SIG-M5 treated with dmso at 0.1 percent for 504 hours (cell line): ENCODE data around the gene IFT43.
A peak's percentile ranks its signal among the peaks of the same experiment; 100 is the strongest.
"Not testable (repeated sequence)": the region's sequence is repeated elsewhere in the genome, so short reads cannot be mapped to it uniquely, and the experiment has no call there.

Experiments
- DNase-seq: peaks from one replicate; lab custom pipeline; 2025; ENCODE audit not compliant: unreplicated experiment; lab: John Stamatoyannopoulos, UW

IFT43 gene

DNA sequence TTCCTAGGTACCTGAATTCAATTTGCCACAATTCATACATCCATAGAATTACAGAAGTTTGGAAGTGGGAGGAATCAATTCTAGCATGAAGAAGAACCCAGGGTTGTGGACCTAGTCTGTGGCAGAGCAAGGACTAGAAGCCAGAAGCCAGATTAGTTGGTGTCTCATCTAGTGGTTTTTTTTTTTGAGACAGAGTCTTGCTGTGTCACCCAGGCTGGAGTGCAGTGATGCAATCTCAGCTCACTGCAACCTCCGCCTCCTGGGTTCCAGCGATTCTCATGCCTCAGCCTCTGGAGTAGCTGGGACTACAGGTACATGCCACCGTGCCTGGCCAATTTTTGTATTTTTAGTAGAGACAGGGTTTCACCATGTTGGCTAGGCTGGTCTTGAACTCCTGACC lies 24.1 kb downstream of the IFT43 start:
- not testable (repeated sequence) for DNase-seq

DNA sequence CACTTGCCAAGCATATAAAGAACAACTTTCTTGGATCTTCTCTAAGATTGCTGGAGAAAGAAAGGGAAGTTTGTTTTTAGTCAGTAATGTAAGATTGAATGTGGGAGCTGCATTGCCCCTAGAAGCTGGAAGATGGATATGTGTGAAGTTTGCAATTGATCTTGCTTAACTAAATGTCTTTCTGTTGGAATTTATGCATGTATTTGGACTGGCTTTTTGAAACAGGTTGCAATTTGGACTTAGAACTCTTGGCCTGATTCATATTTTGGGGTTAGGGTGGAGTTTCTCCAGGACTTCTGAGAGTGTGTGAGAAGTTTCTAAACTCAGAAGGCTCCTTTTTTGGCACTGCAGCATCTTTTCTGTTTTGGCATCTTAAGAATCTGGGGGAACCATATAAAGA lies 26.4 kb downstream of the IFT43 start:
- no peak for DNase-seq

DNA sequence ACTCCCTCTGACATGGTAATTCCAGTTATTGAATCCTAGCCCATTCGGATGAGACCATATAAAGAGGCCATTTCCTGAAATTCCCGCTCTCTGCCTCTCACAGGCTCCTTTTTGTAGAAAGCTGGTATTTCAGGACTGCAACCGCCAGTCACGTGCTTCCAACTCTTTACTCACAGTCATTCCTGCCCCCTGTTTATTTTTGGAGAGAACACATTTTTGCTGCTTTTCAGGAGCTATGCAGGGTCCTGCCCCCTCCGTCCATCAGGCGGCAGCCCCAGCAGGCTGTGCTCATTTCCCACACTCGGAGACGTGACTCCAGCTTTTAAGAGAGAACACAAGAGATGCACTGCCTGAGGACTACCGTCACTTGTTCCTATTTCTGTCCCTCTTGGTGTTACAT lies 26.8 kb downstream of the IFT43 start:
- DNase-seq, result no peak

DNA sequence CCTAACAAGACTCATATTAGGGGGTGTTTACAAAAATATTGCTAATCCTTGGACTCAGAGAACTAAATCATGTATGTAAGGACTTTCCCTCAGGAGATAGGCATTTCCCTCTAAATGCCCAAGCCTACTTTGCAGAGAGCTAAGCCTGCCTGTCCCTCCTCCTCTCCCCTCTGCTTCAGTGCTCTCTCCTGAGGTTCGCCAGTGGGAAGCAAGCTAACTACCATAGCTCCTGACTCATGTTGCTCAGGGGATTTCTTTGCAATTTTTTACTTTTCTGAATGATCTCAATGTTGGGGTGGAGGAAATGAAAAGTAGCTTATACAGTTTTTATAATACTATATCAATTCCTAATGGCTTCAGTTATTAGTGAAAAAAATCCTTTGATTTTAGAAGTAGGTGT lies 29.6 kb downstream of the IFT43 start:
- DNase-seq, result no peak

DNA sequence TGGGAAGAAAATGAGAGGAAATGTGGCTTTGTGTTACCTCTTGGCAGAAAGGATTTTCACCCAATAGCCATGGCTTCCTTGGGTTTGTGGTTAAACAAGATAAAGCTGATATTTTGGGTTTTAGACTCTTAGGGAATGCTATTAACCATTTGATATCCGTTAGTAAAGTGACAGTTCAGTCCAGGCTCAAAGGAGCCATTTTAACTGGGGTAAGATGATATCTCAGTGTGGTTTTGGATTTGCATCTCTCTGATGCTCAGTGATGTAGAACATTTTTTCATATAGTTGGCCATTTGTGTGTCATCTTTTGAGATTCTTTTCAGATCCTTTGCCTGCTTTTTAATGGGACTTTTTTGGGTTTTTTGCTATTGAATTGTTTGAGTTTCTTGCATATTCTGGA lies 30.1 kb downstream of the IFT43 start:
- no peak for DNase-seq

DNA sequence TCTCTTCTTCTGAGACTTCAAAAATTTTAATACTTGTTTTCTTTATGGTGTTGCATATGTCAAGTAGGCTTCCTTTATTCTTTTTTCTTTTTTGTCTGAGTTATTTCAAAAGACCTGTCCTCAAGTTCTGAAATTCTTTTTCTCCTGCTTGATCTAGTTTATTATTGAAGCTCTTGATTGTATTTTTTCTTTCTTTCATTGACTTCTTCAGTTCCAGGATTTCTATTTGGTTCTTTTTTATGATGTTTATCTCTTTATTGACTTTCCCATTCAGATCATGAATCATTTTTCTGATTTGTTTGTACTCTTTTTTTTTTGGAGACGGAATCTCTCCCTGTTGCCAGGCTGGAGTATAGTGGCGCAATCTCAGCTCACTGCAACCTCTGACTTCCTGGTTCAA lies 34.1 kb downstream of the IFT43 start:
- no peak for DNase-seq

DNA sequence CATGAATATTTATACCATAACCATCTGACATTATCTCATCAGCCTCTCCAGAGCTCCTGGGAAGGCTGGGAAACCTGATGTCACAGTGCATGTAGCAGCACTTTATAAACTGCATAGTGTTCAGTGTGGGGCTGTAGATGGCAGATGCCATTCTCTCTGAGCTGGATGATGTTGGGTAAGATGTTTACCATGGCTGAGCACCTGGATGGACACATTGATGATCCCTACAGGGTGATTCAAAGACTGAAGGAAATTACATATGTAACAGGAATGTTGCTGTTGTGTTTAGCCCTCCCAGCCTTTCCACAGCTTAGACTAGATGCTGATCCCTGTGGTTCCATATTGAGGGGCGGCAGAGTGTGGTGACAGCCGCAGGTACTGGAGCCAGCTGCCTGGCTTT lies 37.4 kb downstream of the IFT43 start:
- no peak for DNase-seq

DNA sequence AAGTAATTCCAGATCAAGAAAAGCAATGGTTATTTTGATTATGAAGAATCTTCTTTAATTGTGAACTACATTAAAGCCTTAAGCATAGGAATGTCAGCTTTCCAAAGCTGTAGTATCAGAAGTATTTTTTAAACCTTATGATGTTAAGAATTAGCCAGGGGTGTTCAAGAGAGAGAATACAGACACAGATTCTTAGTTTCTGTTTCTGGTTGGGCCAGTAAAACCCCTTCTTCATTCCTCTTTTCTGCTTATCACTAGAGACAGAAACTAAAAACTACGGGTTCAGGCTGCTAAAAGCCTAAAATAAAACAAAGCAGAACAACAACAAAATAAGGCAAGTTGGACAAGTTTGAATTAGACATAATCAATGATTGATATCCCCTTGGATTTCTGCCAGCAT lies 38.2 kb downstream of the IFT43 start:
- no peak for DNase-seq

DNA sequence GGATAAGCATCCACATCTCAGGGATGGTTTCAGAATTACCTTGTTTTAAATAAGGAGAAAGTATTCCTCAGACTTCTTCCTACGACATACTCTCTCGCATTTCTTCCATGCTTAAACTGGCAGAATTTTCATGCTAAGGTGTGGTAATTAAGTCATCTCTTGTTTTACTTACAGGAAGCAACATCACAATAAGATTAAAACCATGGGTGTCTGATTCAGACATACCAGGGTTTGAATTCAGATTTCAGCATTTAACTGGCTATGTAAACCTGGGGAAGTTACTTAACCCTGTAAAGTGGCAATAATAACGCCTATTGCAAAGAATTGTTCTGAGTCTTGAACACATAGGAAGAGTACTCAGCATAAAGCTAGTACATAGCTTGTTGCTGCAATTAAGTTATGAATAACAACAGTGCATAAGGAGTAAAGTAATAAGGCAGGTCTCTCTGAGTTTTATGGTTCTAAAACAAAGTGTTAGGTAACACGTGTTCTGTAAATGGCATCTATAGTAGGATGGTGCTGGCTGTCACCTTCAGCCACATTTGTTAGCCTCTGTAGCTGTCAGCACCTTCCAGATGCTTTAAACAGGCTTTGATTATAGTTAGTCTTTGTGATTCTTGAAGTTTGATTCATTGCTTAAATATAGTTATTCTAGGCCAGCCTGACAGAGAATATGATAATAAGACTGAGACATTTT lies 38.8 kb downstream of the IFT43 start:
- no peak for DNase-seq

DNA sequence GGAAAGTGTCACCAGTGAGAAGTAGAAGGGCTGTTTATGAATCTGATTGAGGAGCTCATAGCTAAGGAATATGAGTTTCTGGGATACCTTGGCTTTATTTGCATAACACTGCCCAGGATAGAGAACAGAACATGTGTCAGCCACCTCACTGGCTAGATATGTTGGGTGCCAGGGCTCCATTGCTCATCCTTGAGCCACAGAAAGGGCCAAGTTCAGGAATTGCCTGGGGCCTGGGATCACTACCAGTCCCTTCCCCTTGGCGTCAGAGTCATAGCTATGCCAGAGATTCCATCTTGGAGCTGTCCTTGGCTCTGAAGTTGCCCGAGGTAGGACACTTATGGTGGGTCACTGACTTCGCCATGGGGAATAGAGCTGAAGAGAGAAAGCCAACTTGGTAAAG lies 49.0 kb downstream of the IFT43 start:
- no peak for DNase-seq

DNA sequence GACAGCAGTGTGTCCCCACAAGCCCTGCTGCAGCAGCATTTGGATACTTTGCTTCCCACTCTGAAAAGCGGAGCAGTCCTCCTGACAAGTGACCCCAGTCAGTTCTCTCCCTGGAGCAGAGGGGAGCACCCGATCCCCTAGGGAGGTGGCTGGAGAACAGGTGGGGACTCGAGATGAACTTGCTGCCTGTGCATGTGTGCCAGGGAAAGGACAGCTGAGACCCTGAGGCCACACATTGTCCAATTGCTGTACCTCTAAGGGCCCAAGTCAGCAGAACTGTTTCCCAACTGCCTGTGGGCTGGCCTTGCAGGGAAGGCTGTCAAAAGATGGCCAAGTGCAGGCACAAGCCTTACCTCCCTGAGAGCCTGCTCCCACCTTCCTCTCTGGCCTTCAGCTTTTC lies 55.1 kb downstream of the IFT43 start:
- DNase-seq, result no peak

DNA sequence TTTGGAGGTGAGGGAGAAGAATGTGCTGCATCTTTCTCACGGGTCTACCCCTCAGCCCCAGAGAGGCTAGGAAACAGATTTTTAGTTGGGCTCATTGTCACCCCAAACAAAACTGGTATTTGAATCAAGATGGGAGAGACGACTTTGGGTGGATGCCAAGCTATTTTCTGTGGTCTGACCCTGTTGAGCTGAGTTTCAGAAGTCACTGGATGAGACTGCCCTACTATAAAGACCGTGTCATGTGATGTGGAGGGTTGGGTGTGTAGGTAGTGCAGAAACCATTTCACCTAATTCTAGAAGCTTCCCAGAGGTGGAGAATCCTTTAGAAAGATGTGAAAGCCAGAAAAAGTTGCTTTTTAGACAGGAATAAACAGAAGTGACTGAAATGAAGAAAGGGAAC lies 60.2 kb downstream of the IFT43 start:
- no peak for DNase-seq

DNA sequence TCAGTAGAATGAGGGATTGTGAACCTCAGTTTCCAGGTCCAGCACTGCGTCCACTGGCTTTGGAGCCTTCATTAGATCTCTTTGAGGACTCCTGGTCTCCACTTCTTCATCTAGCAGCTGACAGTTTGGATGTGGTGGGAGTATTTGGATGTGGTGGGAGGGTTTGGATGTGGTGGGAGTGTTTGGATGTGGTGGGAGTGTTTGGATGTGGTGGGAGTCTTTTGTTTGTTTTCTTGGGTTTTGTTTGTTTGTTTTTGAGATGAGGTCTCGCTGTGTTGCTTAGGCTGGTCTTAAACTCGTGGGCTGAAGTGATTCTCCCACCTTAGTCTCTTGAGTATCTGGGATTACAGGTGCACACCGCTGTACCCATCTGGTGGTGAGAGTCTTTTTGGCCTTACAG lies 64.7 kb downstream of the IFT43 start:
- no peak for DNase-seq

DNA sequence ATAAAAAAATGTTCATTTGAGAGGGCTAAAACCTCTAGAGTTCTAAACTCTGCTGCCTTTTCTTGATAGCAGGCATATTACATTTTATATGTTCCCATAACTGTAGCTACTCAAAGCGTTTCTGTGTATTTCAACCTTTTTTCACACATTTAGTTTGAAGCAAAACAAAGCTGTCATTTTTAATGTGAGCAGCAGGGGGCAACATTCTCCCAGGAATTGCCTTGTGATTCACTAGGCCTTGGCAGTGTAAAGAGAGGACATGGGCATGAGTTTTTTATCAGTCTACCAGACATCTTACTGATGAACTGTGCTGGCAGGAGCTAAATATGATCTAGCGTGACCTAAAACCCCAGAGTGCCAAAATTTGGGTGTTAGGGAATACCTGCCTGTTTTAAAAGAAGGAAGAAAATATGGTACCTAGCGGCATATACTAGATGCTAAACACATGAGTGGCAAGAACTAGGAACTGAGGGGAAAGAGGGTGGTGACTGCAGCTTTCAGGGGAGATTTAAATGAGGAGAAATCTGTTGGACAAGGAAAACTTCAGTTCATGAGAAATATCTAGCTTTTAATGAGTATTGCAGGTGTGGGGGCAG lies 65.3 kb downstream of the IFT43 start:
- peak; percentile 10 for DNase-seq

DNA sequence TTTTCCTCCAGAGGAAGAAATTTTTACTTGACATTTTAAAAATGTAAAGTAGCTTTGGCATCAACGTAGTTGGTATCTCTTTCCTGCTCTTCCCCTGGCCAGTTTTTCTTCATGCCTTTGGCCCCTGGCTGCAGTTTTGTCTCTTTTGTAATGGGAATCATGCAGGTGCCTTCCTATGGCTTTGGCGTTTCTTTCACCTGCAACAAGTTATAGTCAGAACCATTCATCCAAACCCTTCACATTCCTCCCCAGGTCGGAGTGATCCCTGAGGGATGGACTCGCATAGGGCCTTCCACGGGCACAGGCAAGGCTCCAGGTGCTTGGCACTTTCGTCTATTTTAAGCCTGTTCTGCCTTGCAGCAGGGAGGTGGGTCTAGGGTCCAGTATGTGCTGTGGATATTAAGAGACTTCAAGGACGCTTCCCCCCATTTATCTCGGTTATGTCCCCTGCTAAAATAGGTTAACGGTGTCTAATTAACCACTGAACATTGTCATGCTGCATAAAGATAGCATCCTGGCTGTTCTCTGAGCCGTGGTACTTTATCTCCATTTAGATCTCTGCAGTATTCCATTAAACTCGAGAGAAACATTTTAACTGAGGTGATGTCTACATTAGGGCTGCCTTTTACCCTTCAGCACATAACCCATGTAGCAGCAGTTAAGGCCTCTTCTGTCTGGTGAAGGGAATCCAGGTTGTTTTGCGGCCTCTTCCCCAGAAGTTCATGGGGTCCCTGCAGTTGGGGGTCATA lies 66.3 kb downstream of the IFT43 start:
- DNase-seq, result no peak

DNA sequence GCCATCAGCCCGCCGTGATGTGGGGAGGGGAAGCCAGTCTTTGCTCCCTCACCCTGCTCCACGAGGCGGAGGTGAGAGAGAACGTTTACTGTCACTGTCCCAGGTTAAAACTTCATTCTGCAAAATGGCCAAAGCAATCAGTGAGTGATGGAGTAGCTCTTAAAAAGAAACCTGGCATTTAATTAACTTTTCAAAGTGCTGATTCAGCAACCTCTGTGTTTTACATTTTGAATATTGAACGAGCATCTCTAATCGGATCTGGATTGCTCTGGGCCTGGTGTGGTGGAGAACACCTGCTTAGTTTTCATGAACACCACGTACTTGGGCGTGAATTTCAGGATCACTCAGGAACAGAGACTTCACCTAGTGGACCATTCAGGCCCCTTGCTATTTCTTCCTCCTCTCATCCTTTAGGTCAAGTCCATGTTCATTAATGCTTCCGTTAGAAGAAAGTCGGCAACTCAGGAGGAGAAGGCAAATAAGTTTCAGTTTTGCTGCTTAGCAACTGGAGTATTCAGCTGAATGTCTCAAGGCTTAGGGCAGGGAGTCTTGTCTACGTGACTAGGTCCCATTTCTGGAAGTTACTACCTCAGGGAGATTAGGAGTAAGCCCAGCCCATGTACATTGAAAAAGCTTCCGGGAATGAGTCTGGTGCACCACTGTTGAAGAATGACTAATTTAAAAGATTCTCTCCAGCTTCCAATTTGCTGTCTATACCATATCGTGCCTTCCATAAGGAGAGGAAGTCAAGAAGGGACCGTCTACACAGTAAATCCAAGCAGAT lies 68.2 kb downstream of the IFT43 start:
- no peak for DNase-seq

DNA sequence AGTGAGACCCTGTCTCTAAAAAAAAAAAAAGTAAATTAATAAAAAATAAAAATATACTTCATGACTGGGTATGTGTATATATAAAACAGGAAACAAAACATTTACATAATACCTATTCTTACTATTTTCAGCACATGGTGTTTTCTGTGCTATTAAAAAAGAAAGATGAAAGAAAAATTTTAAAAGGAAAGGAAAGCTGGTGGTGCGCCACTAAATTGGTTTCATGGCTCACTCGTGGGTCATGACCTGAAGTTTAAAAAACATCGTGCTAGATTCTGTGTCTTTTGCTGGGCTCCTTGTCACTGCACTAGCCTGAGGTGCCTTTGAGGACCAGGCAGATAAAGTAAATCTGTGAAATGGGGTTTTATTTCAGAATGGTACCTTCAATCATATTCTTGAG lies 69.8 kb downstream of the IFT43 start:
- DNase-seq, result no peak

DNA sequence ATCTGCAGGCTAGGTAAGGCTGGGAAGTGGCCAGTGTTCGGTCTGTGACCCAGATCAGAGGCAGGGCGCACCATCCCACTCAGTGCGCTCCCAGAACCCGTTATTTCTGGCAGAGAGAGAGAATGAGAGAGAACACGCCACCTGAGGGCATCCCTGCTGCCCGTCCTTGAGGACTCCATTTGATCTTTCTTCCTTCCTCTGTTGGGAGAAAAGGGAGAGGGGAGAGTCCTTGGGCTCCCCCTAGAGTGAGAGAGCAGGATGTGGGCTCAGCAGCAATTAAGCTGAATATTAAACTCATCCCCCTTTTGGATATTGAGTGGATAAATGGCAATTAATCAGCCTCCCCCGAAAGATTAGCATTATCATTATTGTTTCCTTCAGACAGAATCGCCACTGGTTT lies 70.6 kb downstream of the IFT43 start:
- DNase-seq, result peak; percentile 18

DNA sequence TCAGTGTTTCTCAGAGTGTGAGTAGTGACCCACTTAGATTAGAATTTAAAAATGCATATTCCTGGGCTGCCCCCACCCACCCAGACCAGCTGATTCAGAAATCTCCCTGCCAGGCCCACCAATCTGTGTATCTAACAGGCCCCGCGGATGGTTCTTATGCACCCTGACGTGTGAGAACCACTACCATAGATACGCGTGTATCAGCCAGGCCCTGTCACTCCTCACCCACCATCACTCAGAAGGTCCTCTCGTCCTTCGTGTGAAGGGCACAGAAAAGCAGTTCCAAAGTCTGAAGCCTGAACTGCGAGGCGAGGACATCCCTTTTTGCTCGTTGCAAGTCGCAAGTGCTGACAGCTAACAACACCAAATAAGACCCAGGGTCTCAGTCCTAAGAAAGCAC lies 72.4 kb downstream of the IFT43 start:
- DNase-seq, result no peak

DNA sequence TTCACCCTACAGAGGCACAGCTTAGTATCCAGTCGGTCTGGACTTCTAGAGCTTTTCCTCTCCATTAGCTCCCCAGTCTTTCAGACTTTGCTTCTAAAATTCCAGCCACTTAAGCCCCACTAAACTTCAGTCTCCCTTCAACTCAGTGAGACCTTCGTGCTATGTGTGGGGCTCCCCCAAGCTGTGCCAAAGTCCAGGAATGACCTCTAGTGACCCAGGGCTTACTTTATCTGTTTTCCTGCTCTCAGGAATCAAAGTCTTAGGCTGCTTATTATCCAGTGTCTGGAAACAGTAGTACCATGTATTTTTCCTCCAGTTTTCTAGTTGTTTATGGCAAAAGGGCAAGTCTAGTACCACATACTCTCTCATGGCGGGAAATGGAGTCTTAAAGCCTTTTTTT lies 77.8 kb downstream of the IFT43 start:
- no peak for DNase-seq

DNA sequence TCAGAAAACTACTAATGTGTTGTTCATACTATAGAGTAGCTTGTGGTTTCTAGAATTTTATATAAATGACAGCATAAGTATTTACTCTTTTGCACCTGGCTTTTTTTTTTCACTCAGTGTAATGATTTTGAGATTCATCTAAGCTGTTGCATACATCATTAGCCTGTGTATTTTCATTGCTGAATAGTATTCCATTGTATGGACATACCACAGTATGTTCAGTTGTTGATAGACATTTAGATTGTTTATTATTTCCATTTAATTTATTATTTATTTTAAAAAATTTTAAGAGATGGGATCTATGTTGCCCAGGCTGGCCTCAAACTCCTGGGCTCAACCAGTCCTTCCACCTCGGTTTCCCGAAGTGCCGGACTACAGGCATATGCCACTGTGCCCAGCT lies 80.0 kb downstream of the IFT43 start:
- DNase-seq, result no peak

DNA sequence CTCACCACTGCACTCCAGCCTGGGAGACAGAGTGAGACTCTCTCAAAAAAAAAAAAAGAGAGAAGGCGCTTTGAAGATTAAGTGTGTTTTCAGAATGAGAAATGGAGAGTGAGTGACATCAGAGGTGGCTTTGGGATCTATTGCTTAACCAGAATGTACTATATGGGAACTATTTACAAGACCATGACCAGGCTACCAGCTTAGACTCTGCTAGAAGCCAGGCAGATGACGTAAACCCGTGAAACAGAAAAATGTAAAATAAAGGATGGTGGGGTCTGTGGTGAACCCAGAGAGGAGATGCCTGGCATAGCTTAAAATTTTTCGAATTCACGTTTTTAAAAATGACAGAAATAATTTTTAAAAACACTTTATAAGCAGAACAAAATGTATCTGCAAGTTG lies 82.0 kb downstream of the IFT43 start:
- no peak for DNase-seq
